SU-DHL-6 (cell line): Measurements from ENCODE around the gene CREB5.
A peak's percentile ranks its signal among the peaks of the same experiment; 100 is the strongest.

Source experiments
- H2AFZ ChIP-seq: fragments of 200-600 bp; sonication (generic); 2 replicates; pipeline ENCODE4 v1.6.1; 2014; ENCODE audit warnings: low read depth, mild to moderate bottlenecking, moderate library complexity, mixed read lengths, antibody characterized with exemption, low read length; ENCODE audit not compliant: severe bottlenecking
- H3F3A ChIP-seq: fragments of 200-600 bp; shearing (Covaris generic); 2 replicates; pipeline ENCODE4 v1.6.0; 2016; ENCODE audit warnings: antibody characterized with exemption, mild to moderate bottlenecking; ENCODE audit not compliant: insufficient read depth
- H3K27ac ChIP-seq: fragments of 200-600 bp; sonication (generic); 2 replicates; pipeline ENCODE4 v1.5.1; 2016; ENCODE audit warnings: low read depth, mild to moderate bottlenecking, low read length, moderate library complexity, mixed read lengths
- H3K27me3 ChIP-seq: fragments of 200-600 bp; sonication (generic), shearing (Covaris generic); 2 replicates; pipeline ENCODE4 v1.6.0; 2014; ENCODE audit warnings: mild to moderate bottlenecking, low read length
- H3K36me3 ChIP-seq: fragments of 200-600 bp; sonication (generic); 2 replicates; pipeline ENCODE4 v1.6.1; 2014; ENCODE audit warnings: mild to moderate bottlenecking, low read length, mixed read lengths
- H3K4me2 ChIP-seq: fragments of 300-600, 200-600 bp; shearing (Covaris generic), sonication (generic); 2 replicates; pipeline ENCODE4 v1.6.0; 2014; ENCODE audit warnings: low read length, low read depth, mild to moderate bottlenecking; ENCODE audit not compliant: poor library complexity, severe bottlenecking
- H3K4me3 ChIP-seq: fragments of 200-600 bp; sonication (generic); 2 replicates; pipeline ENCODE4 v1.5.1; 2014; ENCODE audit warnings: antibody characterized with exemption, low read length, mild to moderate bottlenecking, mixed read lengths; ENCODE audit not compliant: insufficient read depth, poor library complexity, severe bottlenecking
- H3K79me2 ChIP-seq: fragments of 200-600 bp; sonication (generic); 2 replicates; pipeline ENCODE4 v1.6.1; 2014; ENCODE audit warnings: mild to moderate bottlenecking, low read length, moderate library complexity; ENCODE audit not compliant: insufficient read depth
- H3K9ac ChIP-seq: fragments of 200-600 bp; sonication (generic); 2 replicates; pipeline ENCODE4 v1.7.0; 2014; ENCODE audit warnings: mild to moderate bottlenecking, low read length
- H3K9me2 ChIP-seq: fragments of 200-600 bp; sonication (generic); replicated peaks from 2 replicates; pipeline ENCODE4 v1.6.1; 2014; ENCODE audit warnings: low read length; ENCODE audit not compliant: insufficient read depth
- H3K9me3 ChIP-seq: fragments of 200-600 bp; sonication (generic); 2 replicates; pipeline ENCODE4 v1.6.1; 2014; ENCODE audit warnings: low read length, mixed read lengths; ENCODE audit not compliant: insufficient read depth
- H4K20me1 ChIP-seq: fragments of 200-600 bp; sonication (generic); 2 replicates; pipeline ENCODE4 v1.6.1; 2014; ENCODE audit warnings: low read depth, mild to moderate bottlenecking, antibody characterized with exemption, low read length, moderate library complexity, mixed read lengths
- EZH2phosphoT487 ChIP-seq: fragments of 200-600 bp; sonication (generic), shearing (Covaris generic); conservative IDR thresholded peaks from 2 replicates; pipeline ENCODE4 v1.6.1; 2018; ENCODE audit warnings: mild to moderate bottlenecking, antibody characterized with exemption, low read length, moderate library complexity, mixed read lengths
- TF ChIP-seq, protein P1 (sequence below): fragments of 200-600 bp; sonication (generic); IDR thresholded peaks from one replicate; pipeline ENCODE4 v1.5.1; 2017; ENCODE audit warnings: antibody characterized with exemption, mild to moderate bottlenecking, low read length, moderate library complexity; ENCODE audit not compliant: insufficient read depth, poor library complexity, severe bottlenecking

CREB5 gene

DNA sequence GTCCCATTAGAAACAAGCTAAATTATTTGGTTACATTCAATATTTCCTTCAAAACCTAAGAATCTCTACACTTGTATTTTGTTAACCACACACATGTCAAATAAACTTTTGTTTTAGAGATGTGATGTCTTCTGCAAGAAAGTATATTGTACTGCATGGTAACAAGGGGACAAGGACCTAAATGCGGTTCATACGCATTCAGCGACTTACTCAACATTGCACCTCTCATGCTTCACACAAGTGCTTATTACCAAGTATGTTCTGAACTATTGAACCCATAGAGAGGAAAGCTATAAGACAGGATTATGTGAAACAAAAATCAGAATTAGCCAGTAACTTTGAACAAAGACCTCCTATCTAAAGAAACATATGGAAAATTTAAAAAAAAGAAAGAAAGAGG lies 68.3 kb downstream of the CREB5 start:
- H3K9ac ChIP-seq = no peak overlapping the region
- H3F3A ChIP-seq = no peaks in the 10 kb centered on the region
- TF ChIP-seq EZH2phosphoT487 = no peak
- no peaks in the 10 kb centered on the region for H3K9me2 ChIP-seq
- no peaks in the 10 kb centered on the region for H4K20me1 ChIP-seq
- H2AFZ ChIP-seq = no peak overlapping the region
- no peak overlapping the region for H3K4me3 ChIP-seq
- H3K36me3 ChIP-seq = no peaks in the 10 kb centered on the region
- no peaks in the 10 kb centered on the region for H3K79me2 ChIP-seq
- H3K4me2 ChIP-seq = peak overlapping the region; percentile 63
- no peaks in the 10 kb centered on the region for H3K9me3 ChIP-seq
- H3K27me3 ChIP-seq = no peaks in the 10 kb centered on the region
- no peak overlapping the region; the same call in 1 of the 2 replicates for H3K27ac ChIP-seq

DNA sequence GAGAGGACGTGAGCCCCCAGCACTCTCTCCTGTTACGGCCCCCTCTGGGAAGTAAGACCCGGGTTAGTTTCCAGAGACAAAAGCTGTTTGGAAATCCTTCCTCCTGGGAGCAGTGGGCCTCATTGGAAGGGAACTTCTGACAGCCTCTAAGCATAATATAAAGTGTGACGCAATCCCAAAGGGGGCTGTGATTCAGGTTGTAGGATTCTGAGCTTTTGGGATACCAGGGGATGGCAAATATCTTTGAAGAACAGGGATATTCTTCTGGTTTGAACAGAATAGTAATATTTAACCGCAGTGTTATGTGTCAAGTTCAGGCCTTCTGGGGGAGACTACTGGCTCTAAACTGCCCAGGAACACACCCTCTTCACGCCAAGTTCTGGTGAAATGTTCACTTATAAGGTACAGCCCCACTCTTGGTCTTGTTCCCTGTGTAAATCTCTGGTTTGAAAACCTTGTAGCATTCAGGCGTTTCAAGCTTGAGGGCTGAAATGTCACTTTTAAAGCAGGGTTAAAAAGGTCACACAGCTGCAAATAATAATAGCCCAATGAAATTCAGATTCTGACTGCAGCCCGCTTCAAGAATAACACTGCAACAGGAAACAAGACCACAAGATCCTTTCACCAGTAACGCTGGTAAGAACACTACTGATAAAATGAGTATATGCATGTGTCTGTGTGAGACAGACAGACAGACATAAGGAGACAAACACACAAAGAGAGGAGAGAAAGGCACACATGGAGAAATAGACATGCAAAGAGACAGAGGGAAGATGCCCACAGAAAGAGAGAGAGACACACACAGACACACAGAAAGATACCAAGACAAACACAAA lies 69.0 kb downstream of the CREB5 start:
- Histone ChIP-seq H3K27ac (peak overlapping the region; percentile 62), H3F3A (no peaks in the 10 kb centered on the region), H3K9me2 (no peaks in the 10 kb centered on the region), H3K36me3 (no peaks in the 10 kb centered on the region), H3K9me3 (no peaks in the 10 kb centered on the region), H2AFZ (peak overlapping the region; percentile 2), H3K9ac (peak overlapping the region; percentile 26), H3K4me3 (peak overlapping the region; percentile 18), H4K20me1 (no peaks in the 10 kb centered on the region), H3K79me2 (no peaks in the 10 kb centered on the region), H3K27me3 (no peaks in the 10 kb centered on the region), H3K4me2 (peak overlapping the region; percentile 63)
- no peak for TF ChIP-seq EZH2phosphoT487
- TF ChIP-seq, protein P1, sequence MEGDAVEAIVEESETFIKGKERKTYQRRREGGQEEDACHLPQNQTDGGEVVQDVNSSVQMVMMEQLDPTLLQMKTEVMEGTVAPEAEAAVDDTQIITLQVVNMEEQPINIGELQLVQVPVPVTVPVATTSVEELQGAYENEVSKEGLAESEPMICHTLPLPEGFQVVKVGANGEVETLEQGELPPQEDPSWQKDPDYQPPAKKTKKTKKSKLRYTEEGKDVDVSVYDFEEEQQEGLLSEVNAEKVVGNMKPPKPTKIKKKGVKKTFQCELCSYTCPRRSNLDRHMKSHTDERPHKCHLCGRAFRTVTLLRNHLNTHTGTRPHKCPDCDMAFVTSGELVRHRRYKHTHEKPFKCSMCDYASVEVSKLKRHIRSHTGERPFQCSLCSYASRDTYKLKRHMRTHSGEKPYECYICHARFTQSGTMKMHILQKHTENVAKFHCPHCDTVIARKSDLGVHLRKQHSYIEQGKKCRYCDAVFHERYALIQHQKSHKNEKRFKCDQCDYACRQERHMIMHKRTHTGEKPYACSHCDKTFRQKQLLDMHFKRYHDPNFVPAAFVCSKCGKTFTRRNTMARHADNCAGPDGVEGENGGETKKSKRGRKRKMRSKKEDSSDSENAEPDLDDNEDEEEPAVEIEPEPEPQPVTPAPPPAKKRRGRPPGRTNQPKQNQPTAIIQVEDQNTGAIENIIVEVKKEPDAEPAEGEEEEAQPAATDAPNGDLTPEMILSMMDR = no peak

DNA sequence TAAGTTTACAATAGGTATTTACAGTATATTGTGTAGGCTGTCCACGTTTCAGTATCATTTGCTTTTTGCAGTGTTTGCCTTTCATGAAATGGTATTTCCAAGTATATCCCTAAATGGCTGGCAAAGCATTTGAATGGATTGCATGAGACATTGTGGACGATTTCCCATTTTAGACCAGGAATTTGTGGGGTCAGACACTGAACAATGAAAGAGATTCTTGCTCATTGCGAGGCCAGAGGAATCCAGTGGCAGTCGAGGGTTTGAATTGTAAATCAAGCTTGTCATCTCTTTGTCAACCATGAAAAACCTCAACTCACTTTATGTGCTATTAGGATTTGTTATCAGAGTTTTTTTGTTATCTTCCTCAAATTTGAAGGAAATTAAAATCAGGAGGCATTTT lies 70.8 kb downstream of the CREB5 start:
- Histone ChIP-seq H4K20me1 (no peaks in the 10 kb centered on the region), H3F3A (no peaks in the 10 kb centered on the region)

More for the DNA sequence above, 70.8 kb downstream of the CREB5 start:
- no peak for TF ChIP-seq EZH2phosphoT487
- TF ChIP-seq, protein P1 = no peak
- Histone ChIP-seq H3K79me2 (no peaks in the 10 kb centered on the region), H3K36me3 (no peaks in the 10 kb centered on the region), H3K9ac (no peak overlapping the region), H3K27ac (no peak overlapping the region), H3K9me2 (no peaks in the 10 kb centered on the region), H3K9me3 (no peaks in the 10 kb centered on the region), H3K27me3 (no peaks in the 10 kb centered on the region), H2AFZ (peak overlapping the region; percentile 1), H3K4me3 (no peak overlapping the region), H3K4me2 (no peak overlapping the region)
